Measurements from ENCODE around the gene IL17C. TPM values are rescaled to one million over a fixed set of nuclear protein-coding genes. Genes with fewer than 3 reads are reported as not detected.

Gene IL17C
- total and polyA plus RNA-seq, 9 of the 15 experiments (the other 6 are each of a cell fraction or from before 2014, with no cell fraction given), result not detected

DNA sequence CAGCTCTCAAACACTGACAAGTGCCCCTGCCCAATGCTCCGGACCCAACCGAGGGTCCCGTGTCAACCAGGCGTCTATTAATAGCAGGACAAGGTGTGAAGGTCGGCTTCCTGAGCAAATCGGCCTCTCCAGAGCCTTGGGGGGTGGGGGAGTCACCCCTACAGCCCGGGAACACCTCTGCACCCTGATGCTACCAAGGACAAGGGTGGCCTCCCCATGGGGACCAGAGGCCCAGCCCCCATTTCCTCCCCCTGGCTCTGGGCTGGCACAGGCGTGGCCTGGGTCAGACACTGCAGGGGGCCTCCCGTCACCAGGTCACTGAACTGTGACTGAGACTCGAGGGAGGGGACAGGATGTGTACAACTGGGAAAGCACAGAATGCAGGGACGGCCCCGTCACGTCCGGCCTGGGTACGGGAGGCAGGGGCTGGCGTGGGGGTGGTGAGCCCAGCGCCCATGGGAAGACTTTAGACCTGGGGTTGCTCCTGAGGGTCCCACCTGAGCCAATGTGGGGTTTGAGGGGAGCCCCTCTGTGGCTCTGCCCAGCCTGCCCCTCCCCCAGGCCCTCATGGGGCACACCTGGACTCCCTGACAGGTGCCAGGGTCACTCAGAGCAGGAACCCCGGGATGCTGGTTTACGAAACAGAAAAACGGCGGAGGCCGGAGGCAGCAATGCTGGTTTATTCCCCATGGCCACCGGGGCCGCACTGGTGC lies 13.1 kb downstream of the IL17C start (continued):
- TF ChIP-seq, protein P1, sequence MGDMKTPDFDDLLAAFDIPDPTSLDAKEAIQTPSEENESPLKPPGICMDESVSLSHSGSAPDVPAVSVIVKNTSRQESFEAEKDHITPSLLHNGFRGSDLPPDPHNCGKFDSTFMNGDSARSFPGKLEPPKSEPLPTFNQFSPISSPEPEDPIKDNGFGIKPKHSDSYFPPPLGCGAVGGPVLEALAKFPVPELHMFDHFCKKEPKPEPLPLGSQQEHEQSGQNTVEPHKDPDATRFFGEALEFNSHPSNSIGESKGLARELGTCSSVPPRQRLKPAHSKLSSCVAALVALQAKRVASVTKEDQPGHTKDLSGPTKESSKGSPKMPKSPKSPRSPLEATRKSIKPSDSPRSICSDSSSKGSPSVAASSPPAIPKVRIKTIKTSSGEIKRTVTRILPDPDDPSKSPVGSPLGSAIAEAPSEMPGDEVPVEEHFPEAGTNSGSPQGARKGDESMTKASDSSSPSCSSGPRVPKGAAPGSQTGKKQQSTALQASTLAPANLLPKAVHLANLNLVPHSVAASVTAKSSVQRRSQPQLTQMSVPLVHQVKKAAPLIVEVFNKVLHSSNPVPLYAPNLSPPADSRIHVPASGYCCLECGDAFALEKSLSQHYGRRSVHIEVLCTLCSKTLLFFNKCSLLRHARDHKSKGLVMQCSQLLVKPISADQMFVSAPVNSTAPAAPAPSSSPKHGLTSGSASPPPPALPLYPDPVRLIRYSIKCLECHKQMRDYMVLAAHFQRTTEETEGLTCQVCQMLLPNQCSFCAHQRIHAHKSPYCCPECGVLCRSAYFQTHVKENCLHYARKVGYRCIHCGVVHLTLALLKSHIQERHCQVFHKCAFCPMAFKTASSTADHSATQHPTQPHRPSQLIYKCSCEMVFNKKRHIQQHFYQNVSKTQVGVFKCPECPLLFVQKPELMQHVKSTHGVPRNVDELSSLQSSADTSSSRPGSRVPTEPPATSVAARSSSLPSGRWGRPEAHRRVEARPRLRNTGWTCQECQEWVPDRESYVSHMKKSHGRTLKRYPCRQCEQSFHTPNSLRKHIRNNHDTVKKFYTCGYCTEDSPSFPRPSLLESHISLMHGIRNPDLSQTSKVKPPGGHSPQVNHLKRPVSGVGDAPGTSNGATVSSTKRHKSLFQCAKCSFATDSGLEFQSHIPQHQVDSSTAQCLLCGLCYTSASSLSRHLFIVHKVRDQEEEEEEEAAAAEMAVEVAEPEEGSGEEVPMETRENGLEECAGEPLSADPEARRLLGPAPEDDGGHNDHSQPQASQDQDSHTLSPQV (IDR thresholded peaks at IDR 0.05), result peak; percentile 61; the same call in 1 of the 2 replicates
- TF ChIP-seq, protein P2, sequence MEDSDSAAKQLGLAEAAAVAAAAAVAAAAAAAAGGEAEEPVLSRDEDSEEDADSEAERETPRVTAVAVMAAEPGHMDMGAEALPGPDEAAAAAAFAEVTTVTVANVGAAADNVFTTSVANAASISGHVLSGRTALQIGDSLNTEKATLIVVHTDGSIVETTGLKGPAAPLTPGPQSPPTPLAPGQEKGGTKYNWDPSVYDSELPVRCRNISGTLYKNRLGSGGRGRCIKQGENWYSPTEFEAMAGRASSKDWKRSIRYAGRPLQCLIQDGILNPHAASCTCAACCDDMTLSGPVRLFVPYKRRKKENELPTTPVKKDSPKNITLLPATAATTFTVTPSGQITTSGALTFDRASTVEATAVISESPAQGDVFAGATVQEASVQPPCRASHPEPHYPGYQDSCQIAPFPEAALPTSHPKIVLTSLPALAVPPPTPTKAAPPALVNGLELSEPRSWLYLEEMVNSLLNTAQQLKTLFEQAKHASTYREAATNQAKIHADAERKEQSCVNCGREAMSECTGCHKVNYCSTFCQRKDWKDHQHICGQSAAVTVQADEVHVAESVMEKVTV (CRISPR knock-in tag; IDR thresholded peaks at IDR 0.05), result no peak
- TF ChIP-seq PML (IDR thresholded peaks at IDR 0.05; ENCODE audit: low read length), result no peak
- TF ChIP-seq, protein P3, sequence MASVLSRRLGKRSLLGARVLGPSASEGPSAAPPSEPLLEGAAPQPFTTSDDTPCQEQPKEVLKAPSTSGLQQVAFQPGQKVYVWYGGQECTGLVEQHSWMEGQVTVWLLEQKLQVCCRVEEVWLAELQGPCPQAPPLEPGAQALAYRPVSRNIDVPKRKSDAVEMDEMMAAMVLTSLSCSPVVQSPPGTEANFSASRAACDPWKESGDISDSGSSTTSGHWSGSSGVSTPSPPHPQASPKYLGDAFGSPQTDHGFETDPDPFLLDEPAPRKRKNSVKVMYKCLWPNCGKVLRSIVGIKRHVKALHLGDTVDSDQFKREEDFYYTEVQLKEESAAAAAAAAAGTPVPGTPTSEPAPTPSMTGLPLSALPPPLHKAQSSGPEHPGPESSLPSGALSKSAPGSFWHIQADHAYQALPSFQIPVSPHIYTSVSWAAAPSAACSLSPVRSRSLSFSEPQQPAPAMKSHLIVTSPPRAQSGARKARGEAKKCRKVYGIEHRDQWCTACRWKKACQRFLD (CRISPR knock-in tag; IDR thresholded peaks at IDR 0.05), result no peak
- no peak for TF ChIP-seq TCF7L2 (IDR thresholded peaks at IDR 0.05; ENCODE audit: low read depth, low read length)
- no peak for TF ChIP-seq NR1H2 (CRISPR knock-in tag; IDR thresholded peaks at IDR 0.05)
- TF ChIP-seq GATA2 (CRISPR knock-in tag; IDR thresholded peaks at IDR 0.05), result no peak
- TF ChIP-seq, protein P4, sequence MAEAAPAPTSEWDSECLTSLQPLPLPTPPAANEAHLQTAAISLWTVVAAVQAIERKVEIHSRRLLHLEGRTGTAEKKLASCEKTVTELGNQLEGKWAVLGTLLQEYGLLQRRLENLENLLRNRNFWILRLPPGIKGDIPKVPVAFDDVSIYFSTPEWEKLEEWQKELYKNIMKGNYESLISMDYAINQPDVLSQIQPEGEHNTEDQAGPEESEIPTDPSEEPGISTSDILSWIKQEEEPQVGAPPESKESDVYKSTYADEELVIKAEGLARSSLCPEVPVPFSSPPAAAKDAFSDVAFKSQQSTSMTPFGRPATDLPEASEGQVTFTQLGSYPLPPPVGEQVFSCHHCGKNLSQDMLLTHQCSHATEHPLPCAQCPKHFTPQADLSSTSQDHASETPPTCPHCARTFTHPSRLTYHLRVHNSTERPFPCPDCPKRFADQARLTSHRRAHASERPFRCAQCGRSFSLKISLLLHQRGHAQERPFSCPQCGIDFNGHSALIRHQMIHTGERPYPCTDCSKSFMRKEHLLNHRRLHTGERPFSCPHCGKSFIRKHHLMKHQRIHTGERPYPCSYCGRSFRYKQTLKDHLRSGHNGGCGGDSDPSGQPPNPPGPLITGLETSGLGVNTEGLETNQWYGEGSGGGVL (CRISPR knock-in tag; IDR thresholded peaks at IDR 0.05), result no peak
- TF ChIP-seq NR3C1 (CRISPR knock-in tag; IDR thresholded peaks at IDR 0.05), result no peak
- TF ChIP-seq PRPF4 (IDR thresholded peaks at IDR 0.05; ENCODE audit: insufficient read depth, low read depth, low read length, poor library complexity, severe bottlenecking), result no peak
- TF ChIP-seq, protein P5, sequence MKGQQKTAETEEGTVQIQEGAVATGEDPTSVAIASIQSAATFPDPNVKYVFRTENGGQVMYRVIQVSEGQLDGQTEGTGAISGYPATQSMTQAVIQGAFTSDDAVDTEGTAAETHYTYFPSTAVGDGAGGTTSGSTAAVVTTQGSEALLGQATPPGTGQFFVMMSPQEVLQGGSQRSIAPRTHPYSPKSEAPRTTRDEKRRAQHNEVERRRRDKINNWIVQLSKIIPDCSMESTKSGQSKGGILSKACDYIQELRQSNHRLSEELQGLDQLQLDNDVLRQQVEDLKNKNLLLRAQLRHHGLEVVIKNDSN (CRISPR knock-in tag; IDR thresholded peaks at IDR 0.05), result no peak
- TF ChIP-seq ARHGAP35 (IDR thresholded peaks at IDR 0.05; ENCODE audit: partially characterized antibody), result no peak
- no peak for TF ChIP-seq SMAD1 (IDR thresholded peaks at IDR 0.05; ENCODE audit: low read depth, low read length, partially characterized antibody)
- no peak for TF ChIP-seq ESRRB (CRISPR knock-in tag; IDR thresholded peaks at IDR 0.05; ENCODE audit: borderline replicate concordance)
- peak; percentile 94 for TF ChIP-seq CREM (IDR thresholded peaks at IDR 0.05; ENCODE audit: low read depth)
- no peak for TF ChIP-seq CREBBP (IDR thresholded peaks at IDR 0.05; ENCODE audit: low read depth, low read length)
- TF ChIP-seq FOXJ2 (tag; IDR thresholded peaks at IDR 0.05), result no peak

Measured in K562 (cell line).